ENCODE measurements around the gene ATP11A. TPM values are rescaled to one million over a fixed set of nuclear protein-coding genes. Genes with fewer than 3 reads are reported as not detected.

The ATP11A gene
- total and polyA plus RNA-seq, 2 experiments from 2014 or later = 4.9 to 5.0 TPM

- in situ Hi-C loops (cut with MboI) = no loop called here
- Histone ChIP-seq H3K79me2 (ENCODE audit: insufficient read depth) (0 out of 2 replicates have a peak, but pooled peaks cover 5% of the 10 kb centered on the region), H3K9ac (no peak overlapping the region), H3K27me3 (replicated peaks; ENCODE audit: insufficient read depth) (no peaks in the 10 kb centered on the region), H3K9me3 (ENCODE audit: low read depth) (no peaks in the 10 kb centered on the region), H3K36me3 (ENCODE audit: low read depth) (no peaks in the 10 kb centered on the region), H3K4me3 (no peak overlapping the region), H2AFZ (no peak overlapping the region), H3F3A (ENCODE audit: insufficient read depth) (no peaks in the 10 kb centered on the region), H3K27ac (no peak overlapping the region), H3K9me2 (ENCODE audit: insufficient read depth) (no peaks in the 10 kb centered on the region), H3K4me1 (ENCODE audit: insufficient read depth) (0 out of 2 replicates have a peak, but pooled peaks cover under 1% of the 10 kb centered on the region), H4K20me1 (ENCODE audit: insufficient read depth) (no peaks in the 10 kb centered on the region), H3K4me2 (ENCODE audit: unreplicated experiment) (no peak overlapping the region)
- DNase-seq = no peak
- WGBS, 2 experiments (ENCODE audit: low coverage in 1 of 2, low lambda C conversion rate in 2 of 2, missing lambda C conversion rate in 2 of 2) = 92 to 95% methylated on average over 13 of the region's 13 CpGs
- TF ChIP-seq EZH2phosphoT487 (IDR thresholded peaks at IDR 0.05; ENCODE audit: insufficient read depth, low read depth) (no peak), EZH2 (IDR thresholded peaks at IDR 0.05; ENCODE audit: insufficient read depth, poor library complexity, severe bottlenecking) (no peak)
Measured at GRCh38 chr13:112699322-112699918, 9.6 kb downstream of the ATP11A start.

- WGBS, 2 experiments (ENCODE audit: low coverage in 1 of 2, low lambda C conversion rate in 2 of 2, missing lambda C conversion rate in 2 of 2) = 93 to 96% methylated on average over 31 to 32 of the region's 32 CpGs
- Histone ChIP-seq H3K79me2 (ENCODE audit: insufficient read depth) (0 out of 2 replicates have a peak, but pooled peaks cover 5% of the 10 kb centered on the region), H3K27me3 (replicated peaks; ENCODE audit: insufficient read depth) (no peaks in the 10 kb centered on the region), H3K9me2 (ENCODE audit: insufficient read depth) (no peaks in the 10 kb centered on the region), H3K27ac (no peak overlapping the region), H3K9me3 (ENCODE audit: low read depth) (no peaks in the 10 kb centered on the region), H4K20me1 (ENCODE audit: insufficient read depth) (no peaks in the 10 kb centered on the region), H3K4me3 (no peak overlapping the region), H3K4me2 (ENCODE audit: unreplicated experiment) (no peak overlapping the region), H3K36me3 (ENCODE audit: low read depth) (no peaks in the 10 kb centered on the region), H2AFZ (no peak overlapping the region), H3F3A (ENCODE audit: insufficient read depth) (no peaks in the 10 kb centered on the region), H3K4me1 (ENCODE audit: insufficient read depth) (no peaks in the 10 kb centered on the region), H3K9ac (no peak overlapping the region)
- in situ Hi-C loops (cut with MboI) = no loop called here
- TF ChIP-seq EZH2phosphoT487 (IDR thresholded peaks at IDR 0.05; ENCODE audit: insufficient read depth, low read depth) = no peak
- no peak for TF ChIP-seq EZH2 (IDR thresholded peaks at IDR 0.05; ENCODE audit: insufficient read depth, poor library complexity, severe bottlenecking)
- no peak for DNase-seq
Measured at GRCh38 chr13:112700291-112701060, 10.6 kb downstream of the ATP11A start.

GRCh38 chr13:112702341-112702985 is 12.6 kb downstream of the ATP11A start:
- in situ Hi-C loops (cut with MboI) = no loop called here
- Histone ChIP-seq H3K4me1 (ENCODE audit: insufficient read depth) (no peaks in the 10 kb centered on the region), H2AFZ (no peak overlapping the region), H3K36me3 (ENCODE audit: low read depth) (no peaks in the 10 kb centered on the region), H3K27me3 (replicated peaks; ENCODE audit: insufficient read depth) (no peaks in the 10 kb centered on the region), H3K79me2 (ENCODE audit: insufficient read depth) (0 out of 2 replicates have a peak, but pooled peaks cover 5% of the 10 kb centered on the region), H3K4me3 (no peak overlapping the region), H3K27ac (no peak overlapping the region), H3K4me2 (ENCODE audit: unreplicated experiment) (no peak overlapping the region), H3F3A (ENCODE audit: insufficient read depth) (no peaks in the 10 kb centered on the region), H3K9me3 (ENCODE audit: low read depth) (no peaks in the 10 kb centered on the region), H3K9ac (no peak overlapping the region), H3K9me2 (ENCODE audit: insufficient read depth) (no peaks in the 10 kb centered on the region), H4K20me1 (ENCODE audit: insufficient read depth) (no peaks in the 10 kb centered on the region)
- no peak for DNase-seq
- no peak for TF ChIP-seq EZH2phosphoT487 (IDR thresholded peaks at IDR 0.05; ENCODE audit: insufficient read depth, low read depth)
- TF ChIP-seq EZH2 (IDR thresholded peaks at IDR 0.05; ENCODE audit: insufficient read depth, poor library complexity, severe bottlenecking) = no peak
- WGBS, 2 experiments (ENCODE audit: low coverage in 1 of 2, low lambda C conversion rate in 2 of 2, missing lambda C conversion rate in 2 of 2) = 81 to 83% methylated on average over 27 to 32 of the region's 32 CpGs

GRCh38 chr13:112702986-112703379 is 13.1 kb downstream of the ATP11A start:
- no peaks in the 10 kb centered on the region for H3K4me1 ChIP-seq (ENCODE audit: insufficient read depth)
- no peak overlapping the region for H3K27ac ChIP-seq
- no peaks in the 10 kb centered on the region for H3F3A ChIP-seq (ENCODE audit: insufficient read depth)
- H3K4me2 ChIP-seq (ENCODE audit: unreplicated experiment) = no peak overlapping the region
- H2AFZ ChIP-seq = no peak overlapping the region
- no peaks in the 10 kb centered on the region for H3K9me3 ChIP-seq (ENCODE audit: low read depth)
- no peaks in the 10 kb centered on the region for H3K9me2 ChIP-seq (ENCODE audit: insufficient read depth)
- H3K36me3 ChIP-seq (ENCODE audit: low read depth) = no peaks in the 10 kb centered on the region
- H3K9ac ChIP-seq = no peak overlapping the region
- H4K20me1 ChIP-seq (ENCODE audit: insufficient read depth) = no peaks in the 10 kb centered on the region
- in situ Hi-C loops (cut with MboI) = no loop called here
- 84 to 86% methylated on average over 6 of the region's 6 CpGs for WGBS, 2 experiments (ENCODE audit: low coverage in 1 of 2, low lambda C conversion rate in 2 of 2, missing lambda C conversion rate in 2 of 2)
- no peaks in the 10 kb centered on the region for H3K27me3 ChIP-seq (replicated peaks; ENCODE audit: insufficient read depth)
- H3K4me3 ChIP-seq = no peak overlapping the region
- no peak for DNase-seq
- no peak for TF ChIP-seq EZH2 (IDR thresholded peaks at IDR 0.05; ENCODE audit: insufficient read depth, poor library complexity, severe bottlenecking)
- TF ChIP-seq EZH2phosphoT487 (IDR thresholded peaks at IDR 0.05; ENCODE audit: insufficient read depth, low read depth) = no peak
- 0 out of 2 replicates have a peak, but pooled peaks cover 5% of the 10 kb centered on the region for H3K79me2 ChIP-seq (ENCODE audit: insufficient read depth)
